Raji (cell line): ENCODE data around the gene EGR1.

Source experiments
- POLR2A ChIP-seq: IDR thresholded peaks from 2 replicates; pipeline ENCODE4 v1.6.1; 2011; ENCODE audit warnings: low read depth, low read length, control low read depth; ENCODE audit not compliant: insufficient read depth

EGR1 gene

GRCh38 chr5:138472353-138472752 is 7.1 kb downstream of the EGR1 start:
- TF ChIP-seq POLR2A, result no peak

- TF ChIP-seq POLR2A, result no peak
Observed at GRCh38 chr5:138476918-138477317, 11.6 kb downstream of the EGR1 start.

- TF ChIP-seq POLR2A, result no peak
Observed at GRCh38 chr5:138482638-138483037, 17.4 kb downstream of the EGR1 start.

- TF ChIP-seq POLR2A, result no peak
Observed at GRCh38 chr5:138488481-138488945, 23.2 kb downstream of the EGR1 start.

- no peak for TF ChIP-seq POLR2A
Observed at GRCh38 chr5:138489683-138490061, 24.4 kb downstream of the EGR1 start.

GRCh38 chr5:138490648-138491283 is 25.5 kb downstream of the EGR1 start:
- TF ChIP-seq POLR2A, result no peak

GRCh38 chr5:138491284-138491648 is 26.0 kb downstream of the EGR1 start:
- TF ChIP-seq POLR2A, result no peak

- no peak for TF ChIP-seq POLR2A
Observed at GRCh38 chr5:138491669-138492559, 26.6 kb downstream of the EGR1 start.

GRCh38 chr5:138492560-138493045 is 27.3 kb downstream of the EGR1 start:
- TF ChIP-seq POLR2A, result no peak

GRCh38 chr5:138495351-138495750 is 30.1 kb downstream of the EGR1 start:
- no peak for TF ChIP-seq POLR2A

- TF ChIP-seq POLR2A, result no peak
Observed at GRCh38 chr5:138498376-138498775, 33.1 kb downstream of the EGR1 start.

- TF ChIP-seq POLR2A, result no peak
Observed at GRCh38 chr5:138502121-138502520, 36.8 kb downstream of the EGR1 start.

- no peak for TF ChIP-seq POLR2A
Observed at GRCh38 chr5:138502521-138502920, 37.2 kb downstream of the EGR1 start.

- no peak for TF ChIP-seq POLR2A
Observed at GRCh38 chr5:138503487-138504270, 38.4 kb downstream of the EGR1 start.

GRCh38 chr5:138504799-138505198 is 39.5 kb downstream of the EGR1 start:
- TF ChIP-seq POLR2A, result no peak

GRCh38 chr5:138506370-138507306 is 41.4 kb downstream of the EGR1 start:
- no peak for TF ChIP-seq POLR2A
